Activated CD8-positive, alpha-beta memory T cell treated with anti-CD3 and anti-CD28 coated beads for 4 hours (primary cell): ENCODE results near the gene BUB1.
"Not testable (repeated sequence)": the region's sequence is repeated elsewhere in the genome, so short reads cannot be mapped to it uniquely, and the experiment has no call there.

Experiments used
- DNase-seq, 2 donors: peaks; one replicate each; pipeline ENCODE4 v3.0.0-alpha.2; 2020; ENCODE audit warnings: low read depth in 2 of 2

The BUB1 gene

DNA sequence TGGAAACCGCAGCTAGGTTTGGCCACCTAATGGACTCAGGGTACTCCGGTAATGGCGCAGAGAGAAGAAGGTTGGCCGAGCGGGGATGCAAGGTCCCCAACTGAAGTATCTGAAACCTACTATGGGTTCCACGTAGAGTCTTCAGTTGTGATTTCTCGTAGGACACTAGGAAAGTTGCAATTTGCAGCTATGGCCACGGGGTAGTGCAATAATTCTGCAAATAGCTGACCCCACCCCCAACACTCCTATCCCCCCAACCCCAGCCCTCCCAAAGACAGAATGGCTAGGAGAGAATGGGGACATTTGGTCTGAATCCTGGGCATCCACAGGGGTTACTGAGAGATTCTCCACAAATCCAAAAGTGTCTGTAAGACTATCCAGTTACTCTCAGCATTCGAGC, 75.7 kb downstream of the BUB1 start:
- DNase-seq = not testable (repeated sequence)

DNA sequence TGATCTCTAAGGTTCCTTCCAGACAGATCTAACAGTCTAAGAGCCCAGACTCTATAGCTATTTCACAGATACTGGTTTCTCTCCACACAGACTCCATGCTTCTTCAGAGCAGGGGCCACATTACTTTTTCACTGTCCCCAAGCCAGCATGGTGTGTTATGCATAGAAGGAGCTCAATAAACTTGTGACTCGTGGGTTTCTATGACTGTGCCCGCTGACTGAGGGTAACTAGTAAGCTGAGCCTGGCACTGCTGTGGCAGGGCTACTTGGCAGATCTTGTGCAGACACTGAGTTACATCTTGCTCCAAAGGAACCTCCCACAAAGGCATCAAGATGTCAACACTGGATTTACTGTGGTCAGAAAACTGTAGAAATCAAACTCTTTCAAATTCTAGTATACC, 85.9 kb downstream of the BUB1 start:
- not testable (repeated sequence) for DNase-seq

DNA sequence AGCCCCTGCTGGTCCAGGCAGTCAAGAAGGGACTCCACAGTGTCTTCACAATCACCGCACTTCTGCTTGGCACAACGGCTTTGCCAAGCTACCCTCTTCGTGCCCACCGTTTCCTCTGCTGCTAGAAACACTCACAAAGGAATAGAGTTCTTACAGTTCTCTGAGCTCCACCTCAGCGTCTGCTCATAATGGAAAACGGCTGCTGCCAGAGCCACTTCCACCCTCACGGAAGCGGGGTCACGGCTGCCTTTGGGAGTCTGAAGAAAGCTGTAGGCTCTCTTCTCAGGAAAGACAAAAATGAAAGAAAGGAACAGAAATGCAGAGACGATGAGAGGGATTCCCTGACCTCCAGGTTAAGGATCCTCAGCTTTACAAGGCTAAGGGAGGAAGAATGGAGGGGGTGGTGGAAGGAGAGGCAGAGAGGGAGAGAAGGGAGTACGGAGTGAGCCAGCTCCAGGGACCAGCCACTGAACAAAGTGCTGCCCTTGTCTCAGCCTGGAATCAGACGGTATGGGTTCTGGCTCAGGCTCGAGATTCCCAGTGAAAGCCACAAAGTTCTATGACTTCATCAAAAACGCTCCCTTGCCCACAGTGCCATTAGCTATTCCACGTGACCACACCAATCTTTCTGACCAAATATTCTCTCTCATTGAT, 88.1 kb downstream of the BUB1 start:
- DNase-seq = not testable (repeated sequence)

DNA sequence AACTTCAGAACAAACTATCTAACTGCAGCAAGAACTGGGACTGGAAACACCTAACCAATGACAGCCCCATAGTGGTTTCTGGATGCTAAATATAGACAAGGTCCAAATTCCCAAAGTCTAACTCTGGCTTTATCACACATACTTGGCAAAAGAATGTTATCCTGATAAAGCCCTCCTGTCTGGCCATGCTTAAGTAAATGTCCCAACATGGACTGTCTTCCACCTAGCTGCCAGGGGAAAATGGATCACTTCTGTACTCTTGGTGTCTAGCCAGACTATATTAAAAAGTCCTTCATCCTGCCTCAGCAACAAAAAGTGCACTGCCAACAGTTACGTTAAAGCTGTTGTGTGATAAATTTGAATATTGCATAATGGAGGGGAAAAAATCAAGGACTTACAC, 89.3 kb downstream of the BUB1 start:
- not testable (repeated sequence) for DNase-seq
